GM18526 (cell line): ENCODE results near the gene SLCO2A1.

ENCODE experiments used
- POLR2A ChIP-seq: IDR thresholded peaks from 3 replicates; pipeline ENCODE4 v1.6.1; 2011; ENCODE audit not compliant: insufficient read length; ENCODE audit errors: extremely low read depth

SLCO2A1 gene

DNA sequence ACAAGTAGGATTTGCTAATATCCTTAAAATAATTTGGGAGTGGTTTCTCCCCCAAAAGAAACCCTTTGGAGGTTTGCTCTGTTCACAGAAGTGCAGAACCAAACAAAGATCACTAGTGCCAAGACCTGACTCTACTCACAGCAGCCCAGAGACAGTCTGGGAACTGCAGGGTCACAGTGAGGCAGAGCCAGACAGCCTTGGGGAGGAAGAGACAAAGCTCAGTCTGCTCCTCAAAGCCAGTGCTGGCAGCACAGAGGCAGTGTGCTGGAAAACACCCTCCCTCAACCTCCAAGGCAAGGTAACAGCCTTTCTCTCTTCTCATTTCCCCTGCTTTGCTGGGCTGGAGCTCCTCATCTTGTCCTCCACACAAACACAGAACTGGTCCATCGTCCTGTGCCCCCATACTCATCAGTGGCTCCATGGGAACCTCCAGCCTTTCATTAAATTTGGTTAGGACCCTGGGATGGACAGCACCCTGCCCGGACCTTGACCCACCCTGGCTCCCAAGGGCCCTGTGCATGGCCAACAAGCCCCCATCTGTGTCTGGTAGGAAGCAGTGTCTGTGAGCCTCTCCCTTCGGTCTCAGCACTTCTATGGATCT lies 146.6 kb downstream of the SLCO2A1 start:
- TF ChIP-seq POLR2A, result no peak

- TF ChIP-seq POLR2A, result no peak
Measured at GRCh38 chr3:133881939-133882825, 147.5 kb downstream of the SLCO2A1 start.

DNA sequence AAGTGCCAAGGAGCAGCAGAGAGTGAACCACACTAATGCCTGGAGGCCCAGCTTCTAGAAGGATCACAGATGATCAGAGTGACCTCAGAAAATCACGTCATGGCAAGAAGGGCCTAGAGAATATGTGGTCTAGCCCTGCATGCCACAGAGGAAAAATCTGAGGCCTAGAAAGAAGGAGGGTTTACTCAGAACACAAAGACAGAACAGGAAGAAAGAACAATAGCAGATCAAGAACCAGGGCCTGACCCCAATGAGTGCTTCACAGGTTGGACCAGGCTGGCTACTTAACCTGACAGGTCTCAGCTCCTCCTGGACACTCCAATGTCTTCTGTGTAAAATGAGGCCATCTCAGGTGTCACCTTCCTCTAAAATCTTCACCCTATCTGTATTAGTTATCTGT lies 148.2 kb downstream of the SLCO2A1 start:
- TF ChIP-seq POLR2A, result no peak

DNA sequence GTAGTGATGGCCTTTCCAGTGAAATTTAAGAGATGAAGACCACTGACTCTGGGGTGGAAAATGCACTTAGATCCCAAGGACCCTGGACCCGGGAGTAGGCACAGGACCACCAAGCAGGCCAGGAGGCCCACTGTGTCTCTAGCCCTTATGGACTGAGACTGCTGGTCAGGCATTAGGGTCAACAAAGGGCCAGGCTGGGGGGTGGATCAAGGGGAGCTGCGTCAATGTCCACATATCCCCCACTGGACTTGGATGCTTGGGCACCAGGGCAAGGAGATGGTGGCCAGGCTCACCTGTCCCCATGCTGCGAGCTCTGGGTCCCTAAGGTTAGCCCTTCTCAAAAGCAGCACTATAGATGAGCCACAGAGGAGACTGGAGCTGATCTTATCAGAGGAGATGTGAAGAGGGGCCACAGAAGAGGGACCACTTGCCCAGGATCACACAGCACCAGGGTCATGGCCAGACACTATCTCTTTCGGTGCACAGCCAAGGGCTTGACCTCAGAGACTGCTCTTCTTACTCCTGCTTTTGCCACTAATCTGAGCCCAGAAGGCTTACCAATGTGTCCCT lies 148.8 kb downstream of the SLCO2A1 start:
- TF ChIP-seq POLR2A, result no peak

GRCh38 chr3:133880287-133880686 lies 149.4 kb downstream of the SLCO2A1 start:
- no peak for TF ChIP-seq POLR2A

- TF ChIP-seq POLR2A, result no peak
Measured at GRCh38 chr3:133878518-133878917, 151.2 kb downstream of the SLCO2A1 start.
